Liver (tissue), 9 donors: ENCODE results near the gene RMND5A. TPM values are rescaled to one million over a fixed set of nuclear protein-coding genes. Genes with fewer than 3 reads are reported as not detected.

Source experiments
- DNase-seq: peaks from one replicate; pipeline ENCODE4 v3.0.0-alpha.2; 2017; ENCODE audit warnings: low spot score
- H3K27ac ChIP-seq, 2 donors: one replicate each; pipeline ENCODE4 v1.7.0; 2013; ENCODE audit warnings: inconsistent platforms in 2 of 2, low read length in 2 of 2, control low read depth in 1 of 2, low read depth in 1 of 2, mild to moderate bottlenecking in 1 of 2
- H3K27me3 ChIP-seq, 4 donors: one replicate each; pipeline versions ENCODE4 v1.6.1 to v1.7.0; 2013; ENCODE audit warnings: low read length in 3 of 4, inconsistent platforms in 1 of 4, mild to moderate bottlenecking in 1 of 4, moderate library complexity in 1 of 4; ENCODE audit not compliant: control insufficient read depth in 4 of 4, insufficient read depth in 4 of 4
- H3K36me3 ChIP-seq, 4 donors: one replicate each; pipeline versions ENCODE4 v1.6.1 to v1.7.0; 2013; ENCODE audit warnings: low read length in 3 of 4, mild to moderate bottlenecking in 3 of 4, low read depth in 1 of 4, moderate library complexity in 1 of 4; ENCODE audit not compliant: control insufficient read depth in 4 of 4, insufficient read depth in 3 of 4
- H3K4me1 ChIP-seq, 4 donors: one replicate each; pipeline versions ENCODE4 v1.6.1 to v1.7.0; 2013; ENCODE audit warnings: low read length in 3 of 4, mild to moderate bottlenecking in 3 of 4, moderate library complexity in 1 of 4; ENCODE audit not compliant: control insufficient read depth in 4 of 4, insufficient read depth in 4 of 4
- H3K4me3 ChIP-seq, 3 donors: one replicate each; pipeline versions ENCODE4 v1.6.1 to v1.7.0; 2013; ENCODE audit warnings: low read length in 3 of 3, control low read depth in 1 of 3, low read depth in 1 of 3, mild to moderate bottlenecking in 1 of 3
- H3K9ac ChIP-seq, 2 donors: one replicate each; pipeline ENCODE4 v1.7.0; 2013; ENCODE audit warnings: low read length in 2 of 2, mild to moderate bottlenecking in 2 of 2, moderate library complexity in 2 of 2, control low read depth in 1 of 2, low read depth in 1 of 2
- H3K9me3 ChIP-seq, 4 donors: one replicate each; pipeline versions ENCODE4 v1.6.1 to v1.7.0; 2013; ENCODE audit warnings: low read length in 3 of 4; ENCODE audit not compliant: control insufficient read depth in 4 of 4
- ATF3 ChIP-seq: IDR thresholded peaks from 2 replicates; pipeline ENCODE4 v1.6.1; 2016; ENCODE audit warnings: antibody characterized with exemption
- EGR1 ChIP-seq, 2 donors: IDR thresholded peaks; 2 replicates each; pipeline ENCODE4 v1.6.1; 2016 to 2018; ENCODE audit warnings: antibody characterized with exemption in 2 of 2, low read depth in 2 of 2
- FOXA2 ChIP-seq: IDR thresholded peaks from 2 replicates; pipeline ENCODE4 v1.6.1; 2016; ENCODE audit warnings: antibody characterized with exemption
- GABPA ChIP-seq, 2 donors: IDR thresholded peaks in 1 of 2; conservative IDR thresholded peaks in 1 of 2; 2 replicates each; pipeline ENCODE4 v1.6.1; 2016; ENCODE audit warnings: antibody characterized with exemption in 2 of 2, mild to moderate bottlenecking in 1 of 2, moderate library complexity in 1 of 2
- HNF4A ChIP-seq, 2 donors: conservative IDR thresholded peaks; 2 replicates each; pipeline ENCODE4 v1.6.1; 2016; ENCODE audit warnings: antibody characterized with exemption in 2 of 2, mild to moderate bottlenecking in 2 of 2
- HNF4G ChIP-seq: IDR thresholded peaks from 2 replicates; pipeline ENCODE4 v1.6.1; 2016; ENCODE audit warnings: antibody characterized with exemption
- NR2F2 ChIP-seq: IDR thresholded peaks from 2 replicates; pipeline ENCODE4 v1.6.1; 2016; ENCODE audit warnings: antibody characterized with exemption
- RAD21 ChIP-seq, 2 donors: IDR thresholded peaks; 2 replicates each; pipeline ENCODE4 v1.6.1; 2016; ENCODE audit warnings: antibody characterized with exemption in 2 of 2, mild to moderate bottlenecking in 2 of 2
- REST ChIP-seq: IDR thresholded peaks from 2 replicates; pipeline ENCODE4 v1.6.1; 2016; ENCODE audit warnings: antibody characterized with exemption, mild to moderate bottlenecking
- RXRA ChIP-seq, 2 donors: IDR thresholded peaks; 2 replicates each; pipeline ENCODE4 v1.6.1; 2017 to 2018; ENCODE audit warnings: antibody characterized with exemption in 2 of 2, mild to moderate bottlenecking in 1 of 2
- TAF1 ChIP-seq: conservative IDR thresholded peaks from 2 replicates; pipeline ENCODE4 v1.6.1; 2016; ENCODE audit warnings: antibody characterized with exemption, mild to moderate bottlenecking
- YY1 ChIP-seq: IDR thresholded peaks from 2 replicates; pipeline ENCODE4 v1.6.1; 2016; ENCODE audit warnings: antibody characterized with exemption, mild to moderate bottlenecking
- ZBTB33 ChIP-seq: IDR thresholded peaks from 2 replicates; pipeline ENCODE4 v1.6.1; 2016; ENCODE audit warnings: antibody characterized with exemption
- WGBS: extraction: QIAGEN DNeasy Blood & Tissue Kit; methylation state at CpG from one replicate; pipeline ENCODE4 v1.1.7; 2013; 5-methylcytosine and 5-hydroxymethylcytosine counted together
- polyA plus RNA-seq, 2 donors: library from polyadenylated mRNA; stranded (reverse) in 1 of 2; unstranded in 1 of 2; fragments of 200-250 nt in 1 of 2; fragments of >200 nt in 1 of 2; fragmentation: Nextera tagmentation in 1 of 2; extraction: Ambion mirVana in 1 of 2; gene quantifications; one replicate each; pipeline versions ENCODE4 v1.2.1 to v1.2.3, GENCODE V29; 2013 to 2015
- total RNA-seq, 2 donors: library from RNA; depleted of rRNA; stranded (reverse); fragments of >200 nt; gene quantifications; one replicate each; pipeline ENCODE4 v1.2.3, GENCODE V29; 2014
- TF ChIP-seq, protein P1 (sequence below): fragments of 150-350 bp; IDR thresholded peaks from 2 replicates; pipeline ENCODE4 v1.5.1; 2017; ENCODE audit warnings: improper control_type of control experiment, low read depth, low read length; ENCODE audit not compliant: missing input control
- TF ChIP-seq, protein P2 (sequence below): IDR thresholded peaks from 2 replicates; pipeline ENCODE4 v1.6.1; 2016; ENCODE audit warnings: antibody characterized with exemption
- donor health status: healthy.
- donor health status: healthy.
- donor health status: healthy.
- donor health status: healthy.
- donor health status: healthy.

The RMND5A gene
- total and polyA plus RNA-seq, 4 donors: 8.8 to 74.5 (median 29.2) TPM

- no peak for DNase-seq
- Histone ChIP-seq H3K27me3 (no peaks in the 10 kb centered on the region), H3K4me3 (no peak overlapping the region), H3K9ac (no peak overlapping the region), H3K9me3 (no peaks in the 10 kb centered on the region), H3K27ac (no peak overlapping the region), H3K4me1 (no peaks in the 10 kb centered on the region), H3K36me3 (no peaks in the 10 kb centered on the region)
- TF ChIP-seq, protein P1, sequence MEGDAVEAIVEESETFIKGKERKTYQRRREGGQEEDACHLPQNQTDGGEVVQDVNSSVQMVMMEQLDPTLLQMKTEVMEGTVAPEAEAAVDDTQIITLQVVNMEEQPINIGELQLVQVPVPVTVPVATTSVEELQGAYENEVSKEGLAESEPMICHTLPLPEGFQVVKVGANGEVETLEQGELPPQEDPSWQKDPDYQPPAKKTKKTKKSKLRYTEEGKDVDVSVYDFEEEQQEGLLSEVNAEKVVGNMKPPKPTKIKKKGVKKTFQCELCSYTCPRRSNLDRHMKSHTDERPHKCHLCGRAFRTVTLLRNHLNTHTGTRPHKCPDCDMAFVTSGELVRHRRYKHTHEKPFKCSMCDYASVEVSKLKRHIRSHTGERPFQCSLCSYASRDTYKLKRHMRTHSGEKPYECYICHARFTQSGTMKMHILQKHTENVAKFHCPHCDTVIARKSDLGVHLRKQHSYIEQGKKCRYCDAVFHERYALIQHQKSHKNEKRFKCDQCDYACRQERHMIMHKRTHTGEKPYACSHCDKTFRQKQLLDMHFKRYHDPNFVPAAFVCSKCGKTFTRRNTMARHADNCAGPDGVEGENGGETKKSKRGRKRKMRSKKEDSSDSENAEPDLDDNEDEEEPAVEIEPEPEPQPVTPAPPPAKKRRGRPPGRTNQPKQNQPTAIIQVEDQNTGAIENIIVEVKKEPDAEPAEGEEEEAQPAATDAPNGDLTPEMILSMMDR: no peak
- TF ChIP-seq EGR1 (IDR thresholded peaks at IDR 0.05; ENCODE audit: low read depth in 2 of 2) (no peak), FOXA2 (no peak), TAF1 (no peak), REST (no peak), GABPA (IDR thresholded peaks at IDR 0.05 in 1 of 2, conservative IDR thresholded peaks at IDR 0.05 in 1 of 2) (no peak), NR2F2 (no peak), HNF4G (no peak), RXRA (IDR thresholded peaks at IDR 0.05) (no peak), ZBTB33 (no peak), ATF3 (no peak), YY1 (no peak)
- TF ChIP-seq, protein P2, sequence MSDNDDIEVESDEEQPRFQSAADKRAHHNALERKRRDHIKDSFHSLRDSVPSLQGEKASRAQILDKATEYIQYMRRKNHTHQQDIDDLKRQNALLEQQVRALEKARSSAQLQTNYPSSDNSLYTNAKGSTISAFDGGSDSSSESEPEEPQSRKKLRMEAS: no peak
- WGBS: 95% methylated on average over 5 of the region's 5 CpGs
Observed at GRCh38 chr2:86686460-86686859, 33.6 kb upstream of the RMND5A start.

GRCh38 chr2:86686905-86687304 is 33.2 kb upstream of the RMND5A start:
- Histone ChIP-seq H3K9ac (no peak overlapping the region), H3K9me3 (no peaks in the 10 kb centered on the region), H3K27ac (no peak overlapping the region), H3K4me1 (no peaks in the 10 kb centered on the region), H3K4me3 (no peak overlapping the region), H3K27me3 (no peaks in the 10 kb centered on the region), H3K36me3 (no peaks in the 10 kb centered on the region)
- no peak for TF ChIP-seq YY1
- TF ChIP-seq RXRA (IDR thresholded peaks at IDR 0.05): no peak
- no peak for TF ChIP-seq ZBTB33
- no peak for TF ChIP-seq ATF3
- no peak for TF ChIP-seq HNF4A (conservative IDR thresholded peaks at IDR 0.05)
- no peak for TF ChIP-seq RAD21 (IDR thresholded peaks at IDR 0.05)
- TF ChIP-seq, protein P2: no peak
- TF ChIP-seq REST: no peak
- no peak for TF ChIP-seq EGR1 (IDR thresholded peaks at IDR 0.05; ENCODE audit: low read depth in 2 of 2)
- TF ChIP-seq HNF4G: no peak
- DNase-seq: no peak
- 88% methylated on average over 2 of the region's 2 CpGs for WGBS
